ENCODE measurements around the gene MARCKS.
"Not testable (repeated sequence)": the region's sequence is repeated elsewhere in the genome, so short reads cannot be mapped to it uniquely, and the experiment has no call there.

MARCKS gene

GRCh38 chr6:113888493-113888892 is 31.3 kb downstream of the MARCKS start:
- no peak for DNase-seq

- DNase-seq: no peak
Observed at GRCh38 chr6:113888956-113889630, 31.9 kb downstream of the MARCKS start.

- DNase-seq: no peak
Observed at GRCh38 chr6:113893451-113893850, 36.3 kb downstream of the MARCKS start.

GRCh38 chr6:113893866-113894265 is 36.7 kb downstream of the MARCKS start:
- DNase-seq: no peak

- DNase-seq: no peak
Observed at GRCh38 chr6:113894712-113895674, 37.8 kb downstream of the MARCKS start.

- no peak for DNase-seq
Observed at GRCh38 chr6:113901482-113901881, 44.3 kb downstream of the MARCKS start.

GRCh38 chr6:113903666-113904330 is 46.7 kb downstream of the MARCKS start:
- no peak for DNase-seq

GRCh38 chr6:113907102-113907815 is 50.1 kb downstream of the MARCKS start:
- no peak for DNase-seq

- no peak for DNase-seq
Observed at GRCh38 chr6:113908801-113909200, 51.7 kb downstream of the MARCKS start.

GRCh38 chr6:113909224-113909856 is 52.2 kb downstream of the MARCKS start:
- DNase-seq: peak; percentile 16 to 63

- DNase-seq: not testable (repeated sequence)
Observed at GRCh38 chr6:113910285-113910684, 53.1 kb downstream of the MARCKS start.

Measured in NCI-H1930 (cell line).